ENCODE measurements around the gene SLC26A8. TPM values are rescaled to one million over a fixed set of nuclear protein-coding genes. Genes with fewer than 3 reads are reported as not detected.
"Not testable (repeated sequence)": the region's sequence is repeated elsewhere in the genome, so short reads cannot be mapped to it uniquely, and the experiment has no call there.

Gene SLC26A8
- total RNA-seq, 1 experiment from 2014 or later: not detected

DNA sequence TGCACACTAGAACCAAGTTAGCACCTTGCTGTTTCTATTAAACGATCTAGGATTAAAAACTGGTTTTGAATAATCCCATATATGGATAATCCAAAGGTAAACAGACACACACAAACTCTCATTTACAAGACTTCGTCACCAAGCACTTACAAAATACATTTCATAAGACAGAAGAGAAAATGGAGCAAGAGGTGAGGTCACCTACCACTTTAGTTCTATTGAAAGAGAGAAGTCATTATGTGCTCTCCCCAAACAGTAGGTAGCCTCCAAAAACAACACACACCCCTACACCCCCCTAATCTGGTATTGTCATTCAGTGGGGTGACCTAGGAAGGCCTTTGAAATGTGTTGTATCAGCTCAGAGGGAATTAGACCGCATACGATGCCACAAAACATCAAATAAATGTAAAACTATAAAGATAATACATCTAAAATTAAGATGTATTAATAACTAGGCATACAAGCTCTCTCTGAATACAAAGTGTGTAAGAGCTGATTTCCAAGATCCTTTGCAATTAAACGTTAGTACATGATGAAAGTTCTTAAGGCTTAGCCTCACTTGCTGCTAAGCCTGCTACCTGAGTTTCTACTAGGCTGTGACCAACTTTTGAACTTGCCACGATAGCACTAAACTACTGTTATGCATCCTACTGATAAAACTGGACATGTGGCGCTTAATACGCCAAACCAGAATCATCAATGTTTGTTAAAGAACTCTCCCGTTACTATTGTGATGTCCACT, 105.2 kb downstream of the SLC26A8 start:
- Histone ChIP-seq H3K27ac (ENCODE audit: low read length) (peak overlapping the region; percentile 89), H3K36me3 (ENCODE audit: control insufficient read depth, insufficient read depth, low read length) (peaks cover 8% of the 10 kb centered on the region), H3K9me3 (ENCODE audit: control insufficient read depth, insufficient read depth, low read depth, low read length) (no peaks in the 10 kb centered on the region), H3K4me1 (ENCODE audit: control insufficient read depth, insufficient read depth, low read length) (peaks cover 28% of the 10 kb centered on the region), H3K27me3 (ENCODE audit: control insufficient read depth, insufficient read depth, low read length) (no peaks in the 10 kb centered on the region), H3K4me3 (ENCODE audit: low read depth in 2 of 2, low read length in 2 of 2) (peak overlapping the region; percentile 84 to 87)
- ChIA-PET POLR2A (no interaction called here), CTCF (no interaction called here)
- ATAC-seq: no peak; the same call in 1 of the 2 replicates
- in situ Hi-C loops (cut with HindIII; ENCODE audit: low pct_unique_long_range_greater_than_20kb, low sequenced_read_pairs): no loop called here
- no peak for DNase-seq (ENCODE audit: low read depth, low spot score)
- no TSS peak for BruUV-seq (replicated peaks)
- intact Hi-C loops (cut with micrococcal nuclease; ENCODE audit: unreplicated experiment): no loop called here
- TF ChIP-seq, protein P1, sequence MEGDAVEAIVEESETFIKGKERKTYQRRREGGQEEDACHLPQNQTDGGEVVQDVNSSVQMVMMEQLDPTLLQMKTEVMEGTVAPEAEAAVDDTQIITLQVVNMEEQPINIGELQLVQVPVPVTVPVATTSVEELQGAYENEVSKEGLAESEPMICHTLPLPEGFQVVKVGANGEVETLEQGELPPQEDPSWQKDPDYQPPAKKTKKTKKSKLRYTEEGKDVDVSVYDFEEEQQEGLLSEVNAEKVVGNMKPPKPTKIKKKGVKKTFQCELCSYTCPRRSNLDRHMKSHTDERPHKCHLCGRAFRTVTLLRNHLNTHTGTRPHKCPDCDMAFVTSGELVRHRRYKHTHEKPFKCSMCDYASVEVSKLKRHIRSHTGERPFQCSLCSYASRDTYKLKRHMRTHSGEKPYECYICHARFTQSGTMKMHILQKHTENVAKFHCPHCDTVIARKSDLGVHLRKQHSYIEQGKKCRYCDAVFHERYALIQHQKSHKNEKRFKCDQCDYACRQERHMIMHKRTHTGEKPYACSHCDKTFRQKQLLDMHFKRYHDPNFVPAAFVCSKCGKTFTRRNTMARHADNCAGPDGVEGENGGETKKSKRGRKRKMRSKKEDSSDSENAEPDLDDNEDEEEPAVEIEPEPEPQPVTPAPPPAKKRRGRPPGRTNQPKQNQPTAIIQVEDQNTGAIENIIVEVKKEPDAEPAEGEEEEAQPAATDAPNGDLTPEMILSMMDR (IDR thresholded peaks at IDR 0.05): no peak
- TF ChIP-seq SIN3A (IDR thresholded peaks at IDR 0.05; ENCODE audit: borderline replicate concordance, insufficient read depth, low read depth, low read length): no peak
- TF ChIP-seq REST (IDR thresholded peaks at IDR 0.05; ENCODE audit: insufficient read depth in 1 of 2, low read depth in 2 of 2, low read length in 1 of 2): no peak
- TF ChIP-seq POLR2AphosphoS5 (IDR thresholded peaks at IDR 0.05; ENCODE audit: low read depth, low read length): no peak
- no peak for TF ChIP-seq TCF7L2 (IDR thresholded peaks at IDR 0.05; ENCODE audit: low read depth, low read length)

DNA sequence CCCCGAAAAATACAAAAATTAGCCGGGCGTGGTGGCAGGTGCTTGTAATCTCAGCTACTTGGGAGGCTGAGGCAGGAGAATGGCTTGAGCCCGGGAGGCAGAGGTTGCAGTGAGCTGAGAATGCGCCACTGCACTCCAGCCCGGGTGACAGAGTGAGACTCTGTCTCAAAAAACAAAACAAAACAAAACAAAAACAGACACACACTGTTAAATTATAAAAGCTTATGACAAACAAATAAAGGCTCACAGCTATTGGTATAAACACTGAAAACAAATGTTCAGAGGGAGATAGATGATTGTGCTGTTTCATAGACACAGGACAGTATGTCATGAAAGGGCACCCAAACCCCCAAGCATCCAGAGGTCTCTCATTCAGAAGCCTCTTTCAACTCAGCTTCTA, 107.5 kb downstream of the SLC26A8 start:
- H3K27me3 ChIP-seq (ENCODE audit: control insufficient read depth, insufficient read depth, low read length); H3K9me3 ChIP-seq (ENCODE audit: control insufficient read depth, insufficient read depth, low read depth, low read length); DNase-seq (ENCODE audit: low read depth, low spot score); ATAC-seq; intact Hi-C loops (cut with micrococcal nuclease; ENCODE audit: unreplicated experiment); in situ Hi-C loops (cut with HindIII; ENCODE audit: low pct_unique_long_range_greater_than_20kb, low sequenced_read_pairs); POLR2A ChIA-PET; H3K27ac ChIP-seq (ENCODE audit: low read length); H3K36me3 ChIP-seq (ENCODE audit: control insufficient read depth, insufficient read depth, low read length); H3K4me3 ChIP-seq (ENCODE audit: low read depth in 2 of 2, low read length in 2 of 2); BruUV-seq (replicated peaks): not testable (repeated sequence)
- CTCF ChIA-PET: interaction anchor here (0.5 kb wide), 1 partner anchor 363 kb away, joined by 3 read pairs; no protein-coding TSS in a partner anchor
- H3K4me1 ChIP-seq (ENCODE audit: control insufficient read depth, insufficient read depth, low read length): peaks cover 22% of the 10 kb centered on the region

DNA sequence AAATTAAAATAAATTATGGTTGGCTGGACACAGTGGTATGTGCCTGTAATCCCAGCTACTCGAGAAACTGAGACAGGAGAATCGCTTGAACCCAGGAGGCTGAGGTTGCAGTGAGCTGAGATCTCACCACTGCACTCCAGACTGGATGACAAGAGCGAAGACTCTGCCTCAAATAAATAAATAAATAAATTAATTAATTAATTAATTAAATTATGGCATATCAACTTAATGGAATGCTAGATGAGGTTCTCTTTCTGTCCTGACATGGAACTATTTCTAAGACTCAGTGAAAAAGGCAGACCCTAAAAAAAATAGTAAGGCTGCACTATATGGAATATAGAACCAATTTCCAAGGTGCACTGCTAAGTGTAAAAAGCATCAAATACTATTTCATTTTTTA, 108.4 kb downstream of the SLC26A8 start:
- intact Hi-C loops (cut with micrococcal nuclease; ENCODE audit: unreplicated experiment) (no loop called here), in situ Hi-C loops (cut with HindIII; ENCODE audit: low pct_unique_long_range_greater_than_20kb, low sequenced_read_pairs) (no loop called here)
- POLR2A ChIA-PET: no interaction called here
- BruUV-seq (replicated peaks): no TSS peak
- CTCF ChIA-PET: no interaction called here
- TF ChIP-seq TCF7L2 (IDR thresholded peaks at IDR 0.05; ENCODE audit: low read depth, low read length): no peak
- no peak for DNase-seq (ENCODE audit: low read depth, low spot score)
- no peaks in the 10 kb centered on the region for H3K9me3 ChIP-seq (ENCODE audit: control insufficient read depth, insufficient read depth, low read depth, low read length)
- no peak overlapping the region for H3K4me3 ChIP-seq (ENCODE audit: low read depth in 2 of 2, low read length in 2 of 2)
- no peak for ATAC-seq
- no peaks in the 10 kb centered on the region for H3K27me3 ChIP-seq (ENCODE audit: control insufficient read depth, insufficient read depth, low read length)
- H3K4me1 ChIP-seq (ENCODE audit: control insufficient read depth, insufficient read depth, low read length): peaks cover 18% of the 10 kb centered on the region
- H3K36me3 ChIP-seq (ENCODE audit: control insufficient read depth, insufficient read depth, low read length): peaks cover 5% of the 10 kb centered on the region
- no peak overlapping the region for H3K27ac ChIP-seq (ENCODE audit: low read length)

Measured in Panc1 (cell line).